Colonic mucosa (tissue), 4 donors: ENCODE data around the gene SLAMF1. TPM values are rescaled to one million over a fixed set of nuclear protein-coding genes. Genes with fewer than 3 reads are reported as not detected.
A peak's percentile ranks its signal among the peaks of the same experiment; 100 is the strongest.

Source experiments
- DNase-seq: peaks from one replicate; pipeline ENCODE4 v3.0.0-alpha.2; 2020
- H3K27ac ChIP-seq: fragments of 200-600 bp; one replicate; pipeline ENCODE4 v1.8.0; 2021
- H3K27me3 ChIP-seq: fragments of 200-600 bp; one replicate; pipeline ENCODE4 v1.8.0; 2021
- H3K36me3 ChIP-seq: fragments of 200-600 bp; one replicate; pipeline ENCODE4 v1.8.0; 2021
- H3K4me1 ChIP-seq: fragments of 200-600 bp; one replicate; pipeline ENCODE4 v1.8.0; 2021; ENCODE audit warnings: mild to moderate bottlenecking
- H3K4me3 ChIP-seq: fragments of 200-600 bp; one replicate; pipeline ENCODE4 v1.8.0; 2021
- H3K9ac ChIP-seq, 2 donors: one replicate each; pipeline ENCODE4 v1.7.0; 2013; ENCODE audit warnings: control low read depth in 2 of 2, low read depth in 2 of 2, low read length in 2 of 2
- H3K9me3 ChIP-seq: fragments of 200-600 bp; one replicate; pipeline ENCODE4 v1.8.0; 2021
- CTCF ChIP-seq: fragments of 200-600 bp; IDR thresholded peaks from one replicate; pipeline ENCODE4 v1.8.0; 2022; ENCODE audit warnings: antibody characterized with exemption, mild to moderate bottlenecking
- intact Hi-C: fragments of 100-400 bp; cut with DNase I; formaldehyde crosslinking; loops from one replicate; pipeline ENCODE4 v1.14.1; 2022
- total RNA-seq, 2 donors: library from RNA; stranded (reverse); fragmentation: NEBNext Ultra II Directional in 1 of 2; extraction: Animal tissue kit (Norgen Biotek cat#: 25700) in 1 of 2; gene quantifications; one replicate each; pipeline ENCODE4 v1.2.1, GENCODE V29; 2021
- donor health status: healthy.
- donor health status: DM: no; HTN: no; CAD: no.
- donor health status: DM: no; HTN: no; CAD: no.

Gene SLAMF1
- total RNA-seq, 2 donors from 2014 or later: 0.69 to 1.2 TPM

GRCh38 chr1:160681066-160681890 is 34.4 kb upstream of the SLAMF1 start:
- Histone ChIP-seq H3K27me3 (no peaks in the 10 kb centered on the region), H3K9me3 (no peaks in the 10 kb centered on the region), H3K27ac (no peak overlapping the region)

GRCh38 chr1:160680399-160680798 is 33.6 kb upstream of the SLAMF1 start:
- no peak overlapping the region for H3K27ac ChIP-seq
- H3K4me3 ChIP-seq: no peak overlapping the region
- H3K36me3 ChIP-seq: no peaks in the 10 kb centered on the region
- H3K4me1 ChIP-seq: no peaks in the 10 kb centered on the region
- intact Hi-C loops: no loop called here
- no peaks in the 10 kb centered on the region for H3K9me3 ChIP-seq
- TF ChIP-seq CTCF: no peak
- no peak overlapping the region for H3K9ac ChIP-seq
- no peak for DNase-seq
- no peaks in the 10 kb centered on the region for H3K27me3 ChIP-seq

More at GRCh38 chr1:160681066-160681890, 34.4 kb upstream of the SLAMF1 start:
- DNase-seq: peak; percentile 72
- intact Hi-C loops: no loop called here
- no peak overlapping the region for H3K4me3 ChIP-seq
- H3K36me3 ChIP-seq: no peaks in the 10 kb centered on the region
- peak; percentile 53 for TF ChIP-seq CTCF
- no peak overlapping the region for H3K9ac ChIP-seq
- H3K4me1 ChIP-seq: no peaks in the 10 kb centered on the region

GRCh38 chr1:160679893-160680292 is 33.0 kb upstream of the SLAMF1 start:
- intact Hi-C loops: loop anchor here (5.0 kb wide), 1 partner anchor 147 kb away; no protein-coding TSS in a partner anchor
- Histone ChIP-seq H3K9me3 (no peaks in the 10 kb centered on the region), H3K4me3 (no peak overlapping the region), H3K36me3 (no peaks in the 10 kb centered on the region), H3K4me1 (no peaks in the 10 kb centered on the region), H3K27ac (no peak overlapping the region), H3K27me3 (no peaks in the 10 kb centered on the region), H3K9ac (no peak overlapping the region)
- TF ChIP-seq CTCF: no peak
- no peak for DNase-seq

DNA sequence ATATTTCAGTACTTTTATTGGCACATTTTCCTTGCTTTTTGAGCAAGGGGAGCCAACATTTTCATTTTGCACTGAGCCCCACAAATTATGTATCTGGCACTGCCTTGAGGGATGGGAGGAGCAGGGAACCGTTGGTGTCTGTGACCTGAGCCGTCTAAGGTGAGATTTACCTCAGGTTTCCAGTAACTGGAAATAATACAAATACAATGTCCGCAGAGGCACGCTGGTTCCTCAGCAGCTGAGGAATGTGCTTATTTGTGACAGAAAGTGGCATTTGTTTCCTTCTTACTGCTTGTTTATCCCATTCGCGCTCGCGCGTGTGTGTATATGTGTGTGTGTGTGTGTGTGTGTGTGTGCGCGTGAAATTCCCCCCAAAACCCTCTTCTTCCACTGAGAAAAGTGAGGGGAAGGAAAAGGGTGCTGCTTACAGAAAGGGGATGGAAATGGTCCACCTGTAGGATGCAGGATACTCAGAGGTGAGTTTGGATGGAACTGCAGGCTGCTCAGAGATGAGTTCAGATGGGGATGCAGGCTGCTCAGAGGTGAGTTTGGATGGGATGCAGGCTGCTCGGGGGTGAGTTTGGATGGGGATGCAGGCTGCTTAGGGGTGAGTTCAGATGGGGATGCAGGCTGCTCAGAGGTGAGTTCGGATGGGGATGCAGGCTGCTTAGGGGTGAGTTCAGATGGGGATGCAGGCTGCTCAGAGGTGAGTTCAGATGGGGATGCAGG is 30.2 kb upstream of the SLAMF1 start:
- H3K9me3 ChIP-seq: no peaks in the 10 kb centered on the region
- DNase-seq: no peak
- no peaks in the 10 kb centered on the region for H3K36me3 ChIP-seq
- no peak overlapping the region for H3K9ac ChIP-seq
- H3K4me3 ChIP-seq: no peak overlapping the region
- H3K27ac ChIP-seq: no peak overlapping the region
- TF ChIP-seq CTCF: no peak
- no peaks in the 10 kb centered on the region for H3K4me1 ChIP-seq
- H3K27me3 ChIP-seq: no peaks in the 10 kb centered on the region
- intact Hi-C loops: loop anchor here (5.0 kb wide), 1 partner anchor 150 kb away; no protein-coding TSS in a partner anchor

DNA sequence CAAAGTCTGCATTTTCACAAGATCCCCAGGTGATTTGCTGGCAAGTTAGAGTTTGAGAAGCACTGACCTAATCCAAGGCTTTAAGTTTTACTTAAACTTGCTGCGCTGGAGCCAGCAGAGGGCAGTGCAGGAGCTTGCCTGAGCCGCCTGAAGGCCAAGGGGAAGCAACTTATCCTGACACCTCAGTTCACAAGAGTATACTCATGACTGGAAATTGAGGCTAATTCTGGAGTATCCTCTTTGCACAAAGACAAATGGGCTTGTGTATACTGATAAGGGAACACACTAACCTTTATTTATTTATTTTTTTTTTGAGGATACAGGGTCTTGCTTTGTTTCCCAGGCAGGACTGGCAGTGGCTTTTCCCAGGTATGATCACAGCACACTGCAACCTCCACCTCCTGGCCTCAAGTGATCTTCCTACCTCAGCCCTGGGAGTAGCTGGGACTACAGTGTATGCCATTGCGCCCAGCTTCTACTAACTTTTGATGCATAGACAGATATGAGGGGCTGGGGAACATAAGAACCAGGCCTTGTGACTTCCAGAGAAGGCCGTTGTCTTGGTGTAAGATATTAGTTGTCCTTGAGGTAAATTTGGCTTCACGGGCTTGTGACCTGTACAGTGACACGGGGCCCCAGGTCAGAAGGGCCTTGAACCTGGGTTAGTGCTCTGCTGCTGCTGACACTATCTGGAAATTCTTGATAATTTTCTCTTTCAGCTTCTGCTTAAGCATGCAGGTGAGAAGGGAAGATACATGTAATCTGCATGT is 29.0 kb upstream of the SLAMF1 start:
- Histone ChIP-seq H3K27ac (no peak overlapping the region), H3K4me1 (no peaks in the 10 kb centered on the region), H3K9me3 (no peaks in the 10 kb centered on the region), H3K4me3 (no peak overlapping the region), H3K9ac (no peak overlapping the region), H3K27me3 (no peaks in the 10 kb centered on the region), H3K36me3 (no peaks in the 10 kb centered on the region)
- peak; percentile 62 for TF ChIP-seq CTCF
- DNase-seq: peak; percentile 70
- intact Hi-C loops: loop anchor here (5.0 kb wide), 1 partner anchor 151 kb away; no protein-coding TSS in a partner anchor
